T-helper 1 cell treated with Interleukin-12 subunit alpha and Interleukin-12 subunit beta and Interleukin-4 antibody, amounts not matched to agents 30 μg/mL and 1 μg/mL, for 36 hours (primary cell): ENCODE measurements around the gene RXRA.

ENCODE experiments used
- H3K27ac Mint-ChIP-seq: one replicate; pipeline ENCODE4 v1.8.0; 2021; ENCODE audit warnings: mild to moderate bottlenecking, mixed read lengths
- H3K27me3 Mint-ChIP-seq: one replicate; pipeline ENCODE4 v1.8.0; 2021; ENCODE audit warnings: low read depth, mixed read lengths
- H3K36me3 Mint-ChIP-seq: one replicate; pipeline ENCODE4 v1.8.0; 2021; ENCODE audit warnings: low read depth, mixed read lengths
- H3K4me1 Mint-ChIP-seq: one replicate; pipeline ENCODE4 v1.8.0; 2021; ENCODE audit warnings: low read depth, mixed read lengths
- H3K4me3 Mint-ChIP-seq: one replicate; pipeline ENCODE4 v1.8.0; 2021; ENCODE audit warnings: mild to moderate bottlenecking, moderate library complexity, mixed read lengths
- H3K9me3 Mint-ChIP-seq: one replicate; pipeline ENCODE4 v1.8.0; 2021; ENCODE audit warnings: mixed read lengths

Gene RXRA

GRCh38 chr9:134325813-134326723 is at the start of gene RXRA:
TSS of gene RXRA (plus strand) at chr9:134326455. CDS start at chr9:134326632, 177 bp downstream.
- no peaks in the 10 kb centered on the region for H3K36me3 Mint-ChIP-seq

GRCh38 chr9:134278286-134278685 is 48.0 kb upstream of the RXRA start:
- H3K27ac Mint-ChIP-seq, result no peak overlapping the region
- no peaks in the 10 kb centered on the region for H3K36me3 Mint-ChIP-seq
- no peaks in the 10 kb centered on the region for H3K9me3 Mint-ChIP-seq
- H3K4me3 Mint-ChIP-seq, result no peak overlapping the region
- no peaks in the 10 kb centered on the region for H3K4me1 Mint-ChIP-seq
- H3K27me3 Mint-ChIP-seq, result peaks cover 5% of the 10 kb centered on the region

More at GRCh38 chr9:134325813-134326723, at the start of gene RXRA:
- Mint-ChIP-seq H3K9me3 (no peaks in the 10 kb centered on the region), H3K27me3 (peaks cover 39% of the 10 kb centered on the region), H3K4me1 (peaks cover 2% of the 10 kb centered on the region), H3K4me3 (no peak within 1 kb of the TSS), H3K27ac (no peak within 1 kb of the TSS)

- Mint-ChIP-seq H3K9me3 (no peaks in the 10 kb centered on the region), H3K36me3 (no peaks in the 10 kb centered on the region), H3K4me1 (no peaks in the 10 kb centered on the region), H3K4me3 (no peak overlapping the region), H3K27ac (no peak overlapping the region), H3K27me3 (peaks cover 5% of the 10 kb centered on the region)
Measured at GRCh38 chr9:134278974-134279640, 47.1 kb upstream of the RXRA start.

GRCh38 chr9:134282138-134282650 is 44.1 kb upstream of the RXRA start:
- no peaks in the 10 kb centered on the region for H3K4me1 Mint-ChIP-seq
- H3K27ac Mint-ChIP-seq, result no peak overlapping the region
- no peak overlapping the region for H3K4me3 Mint-ChIP-seq
- H3K27me3 Mint-ChIP-seq, result no peaks in the 10 kb centered on the region
- H3K36me3 Mint-ChIP-seq, result no peaks in the 10 kb centered on the region
- H3K9me3 Mint-ChIP-seq, result no peaks in the 10 kb centered on the region

GRCh38 chr9:134283111-134283515 is 43.1 kb upstream of the RXRA start:
- no peaks in the 10 kb centered on the region for H3K4me1 Mint-ChIP-seq
- H3K36me3 Mint-ChIP-seq, result no peaks in the 10 kb centered on the region
- no peaks in the 10 kb centered on the region for H3K27me3 Mint-ChIP-seq
- no peak overlapping the region for H3K27ac Mint-ChIP-seq
- no peak overlapping the region for H3K4me3 Mint-ChIP-seq
- no peaks in the 10 kb centered on the region for H3K9me3 Mint-ChIP-seq

- H3K36me3 Mint-ChIP-seq, result no peaks in the 10 kb centered on the region
- no peaks in the 10 kb centered on the region for H3K9me3 Mint-ChIP-seq
- H3K27me3 Mint-ChIP-seq, result no peaks in the 10 kb centered on the region
- no peaks in the 10 kb centered on the region for H3K4me1 Mint-ChIP-seq
- H3K27ac Mint-ChIP-seq, result no peak overlapping the region
- no peak overlapping the region for H3K4me3 Mint-ChIP-seq
Measured at GRCh38 chr9:134283692-134284265, 42.5 kb upstream of the RXRA start.

GRCh38 chr9:134284273-134284672 is 42.0 kb upstream of the RXRA start:
- Mint-ChIP-seq H3K4me1 (no peaks in the 10 kb centered on the region), H3K27me3 (no peaks in the 10 kb centered on the region), H3K36me3 (no peaks in the 10 kb centered on the region), H3K9me3 (no peaks in the 10 kb centered on the region), H3K4me3 (no peak overlapping the region), H3K27ac (no peak overlapping the region)

- H3K4me3 Mint-ChIP-seq, result no peak overlapping the region
Measured at GRCh38 chr9:134284741-134285140, 41.5 kb upstream of the RXRA start.

GRCh38 chr9:134285215-134285845 is 40.9 kb upstream of the RXRA start:
- Mint-ChIP-seq H3K27ac (no peak overlapping the region), H3K27me3 (no peaks in the 10 kb centered on the region), H3K36me3 (no peaks in the 10 kb centered on the region), H3K4me1 (no peaks in the 10 kb centered on the region), H3K4me3 (no peak overlapping the region), H3K9me3 (no peaks in the 10 kb centered on the region)

More at GRCh38 chr9:134284741-134285140, 41.5 kb upstream of the RXRA start:
- H3K4me1 Mint-ChIP-seq, result no peaks in the 10 kb centered on the region
- H3K9me3 Mint-ChIP-seq, result no peaks in the 10 kb centered on the region
- H3K27ac Mint-ChIP-seq, result no peak overlapping the region
- H3K27me3 Mint-ChIP-seq, result no peaks in the 10 kb centered on the region
- H3K36me3 Mint-ChIP-seq, result no peaks in the 10 kb centered on the region

- Mint-ChIP-seq H3K27ac (no peak overlapping the region), H3K9me3 (no peaks in the 10 kb centered on the region), H3K4me3 (no peak overlapping the region), H3K4me1 (no peaks in the 10 kb centered on the region), H3K27me3 (no peaks in the 10 kb centered on the region), H3K36me3 (no peaks in the 10 kb centered on the region)
Measured at GRCh38 chr9:134286471-134287245, 39.6 kb upstream of the RXRA start.

- no peaks in the 10 kb centered on the region for H3K9me3 Mint-ChIP-seq
- H3K36me3 Mint-ChIP-seq, result no peaks in the 10 kb centered on the region
- H3K27me3 Mint-ChIP-seq, result no peaks in the 10 kb centered on the region
- no peaks in the 10 kb centered on the region for H3K4me1 Mint-ChIP-seq
- H3K27ac Mint-ChIP-seq, result no peak overlapping the region
- no peak overlapping the region for H3K4me3 Mint-ChIP-seq
Measured at GRCh38 chr9:134287591-134288491, 38.4 kb upstream of the RXRA start.

- no peaks in the 10 kb centered on the region for H3K4me1 Mint-ChIP-seq
- H3K27ac Mint-ChIP-seq, result no peak overlapping the region
- H3K36me3 Mint-ChIP-seq, result no peaks in the 10 kb centered on the region
- H3K4me3 Mint-ChIP-seq, result no peak overlapping the region
- no peaks in the 10 kb centered on the region for H3K27me3 Mint-ChIP-seq
- no peaks in the 10 kb centered on the region for H3K9me3 Mint-ChIP-seq
Measured at GRCh38 chr9:134288746-134289145, 37.5 kb upstream of the RXRA start.

- no peaks in the 10 kb centered on the region for H3K27me3 Mint-ChIP-seq
- no peaks in the 10 kb centered on the region for H3K9me3 Mint-ChIP-seq
- no peak overlapping the region for H3K27ac Mint-ChIP-seq
- no peaks in the 10 kb centered on the region for H3K36me3 Mint-ChIP-seq
- no peak overlapping the region for H3K4me3 Mint-ChIP-seq
- H3K4me1 Mint-ChIP-seq, result no peaks in the 10 kb centered on the region
Measured at GRCh38 chr9:134289241-134289875, 36.9 kb upstream of the RXRA start.
